GM20000 (cell line): Measurements from ENCODE around the gene DKC1.

ENCODE experiments used
- DNase-seq: peaks from one replicate; pipeline ENCODE4 v3.0.0; 2012; ENCODE audit warnings: low spot score
- CTCF ChIP-seq: IDR thresholded peaks from 2 replicates; pipeline ENCODE4 v1.5.1; 2012; ENCODE audit warnings: mild to moderate bottlenecking, control low read depth; ENCODE audit errors: extremely low read depth, missing control alignments

Gene DKC1

GRCh38 chrX:154762537-154763296 is at the start of gene DKC1:
DKC1 (plus strand) TSS chrX:154762864; CDS start chrX:154762966, 102 bp downstream.
- peak; percentile 93 for DNase-seq
- no peak for TF ChIP-seq CTCF

- peak; percentile 42 for DNase-seq
- TF ChIP-seq CTCF: peak; percentile 64
These were observed 47.7 kb upstream of the DKC1 start for GRCh38 chrX:154714925-154715324.

GRCh38 chrX:154715825-154716224 is 46.8 kb upstream of the DKC1 start:
- TF ChIP-seq CTCF: no peak
- DNase-seq: no peak

- DNase-seq: no peak
- no peak for TF ChIP-seq CTCF
These were observed 44.8 kb upstream of the DKC1 start for GRCh38 chrX:154717824-154718223.

GRCh38 chrX:154718616-154719015 is 44.0 kb upstream of the DKC1 start:
- no peak for DNase-seq
- no peak for TF ChIP-seq CTCF

GRCh38 chrX:154719132-154719675 is 43.5 kb upstream of the DKC1 start:
- no peak for DNase-seq
- no peak for TF ChIP-seq CTCF

GRCh38 chrX:154720067-154720466 is 42.6 kb upstream of the DKC1 start:
- DNase-seq: no peak
- TF ChIP-seq CTCF: no peak
